ENCODE results near the gene AHI1. TPM values are rescaled to one million over a fixed set of nuclear protein-coding genes. Genes with fewer than 3 reads are reported as not detected.

AHI1 gene
- polyA plus RNA-seq, 1 donor (not counting 4 experiments of a cell fraction or from before 2014, with no cell fraction given): 7.0 TPM

DNA sequence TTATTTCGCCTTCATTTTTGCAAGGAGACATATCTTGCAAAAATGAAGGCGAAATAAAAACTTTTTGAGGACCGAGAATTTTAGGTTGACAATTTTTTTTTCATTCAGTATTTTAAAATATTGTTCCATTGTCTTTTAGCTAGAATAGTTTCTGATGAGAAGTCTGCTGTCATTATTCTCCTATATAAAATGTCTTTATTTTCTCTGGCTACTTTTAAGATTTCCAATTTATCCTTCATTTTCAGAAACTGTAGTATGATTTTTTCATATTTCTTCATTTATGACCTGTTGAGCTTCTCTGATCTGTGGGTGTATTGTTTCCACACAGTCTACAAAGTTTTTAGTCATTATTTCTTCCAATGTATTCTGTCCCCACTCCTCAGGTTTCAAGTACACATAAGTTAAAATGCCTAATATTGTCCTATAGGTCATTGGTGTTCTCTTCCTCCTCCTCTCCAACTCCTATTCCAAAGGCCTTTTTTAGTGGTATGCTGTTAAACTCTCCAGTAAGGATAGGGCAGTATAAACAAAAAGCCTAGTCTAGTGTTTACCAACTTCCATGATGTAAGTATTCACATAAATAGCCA is 15.7 kb downstream of the AHI1 start:
- Histone ChIP-seq H3K9me3 (ENCODE audit: control insufficient read depth, low read depth, low read length) (peaks cover 15% of the 10 kb centered on the region), H3K27me3 (ENCODE audit: control insufficient read depth, extremely low read depth, insufficient read depth, low read length) (no peaks in the 10 kb centered on the region), H3K9me1 (ENCODE audit: control insufficient read depth, extremely low read depth, insufficient read depth, low read length) (no peaks in the 10 kb centered on the region), H3K79me2 (ENCODE audit: control insufficient read depth, insufficient read depth, low read length) (no peaks in the 10 kb centered on the region), H3K36me3 (ENCODE audit: control insufficient read depth in 2 of 2, extremely low read depth in 1 of 2, insufficient read depth in 2 of 2, low read length in 2 of 2) (peaks cover 0 to 4% of the 10 kb centered on the region in 2 experiments), H3K27ac (ENCODE audit: control insufficient read depth, insufficient read depth, low read length) (no peak overlapping the region), H3K4me2 (ENCODE audit: control insufficient read depth, extremely low read depth, insufficient read depth, low read depth, low read length) (no peak overlapping the region), H4K20me1 (ENCODE audit: control insufficient read depth, extremely low read depth, insufficient read depth, low read length) (no peaks in the 10 kb centered on the region), H3K4me3 (ENCODE audit: control insufficient read depth in 2 of 3, extremely low read depth in 1 of 3, insufficient read depth in 2 of 3, low read depth in 1 of 3, low read length in 3 of 3) (no peak overlapping the region), H3K9ac (ENCODE audit: control insufficient read depth, extremely low read depth, insufficient read depth, low read length) (no peak overlapping the region), H2AFZ (ENCODE audit: control insufficient read depth, low read length) (no peak overlapping the region), H3K4me1 (ENCODE audit: control insufficient read depth, extremely low read depth, insufficient read depth, low read length) (no peaks in the 10 kb centered on the region)
- FAIRE-seq (no peak), DNase-seq (ENCODE audit: low read depth, low spot score) (no peak)
- dilution Hi-C loops (cut with MboI; ENCODE audit: extremely low pct_ligation_motif_present, low sequenced_read_pairs): no loop called here
- TF ChIP-seq EZH2 (IDR thresholded peaks at IDR 0.05; ENCODE audit: low read length) (no peak), CTCF (optimal IDR thresholded peaks at IDR 0.05 in 1 of 3, IDR thresholded peaks at IDR 0.05 in 1 of 3, conservative IDR thresholded peaks at IDR 0.05 in 1 of 3; ENCODE audit: extremely low read depth in 1 of 3, insufficient read depth in 2 of 3, low read length in 3 of 3) (no peak)

GRCh38 chr6:135479601-135480000 is 17.9 kb downstream of the AHI1 start:
- Histone ChIP-seq H3K27me3 (ENCODE audit: control insufficient read depth, extremely low read depth, insufficient read depth, low read length) (no peaks in the 10 kb centered on the region), H3K9me1 (ENCODE audit: control insufficient read depth, extremely low read depth, insufficient read depth, low read length) (no peaks in the 10 kb centered on the region), H3K4me2 (ENCODE audit: control insufficient read depth, extremely low read depth, insufficient read depth, low read depth, low read length) (no peak overlapping the region), H3K9me3 (ENCODE audit: control insufficient read depth, low read depth, low read length) (peaks cover 15% of the 10 kb centered on the region), H3K9ac (ENCODE audit: control insufficient read depth, extremely low read depth, insufficient read depth, low read length) (no peak overlapping the region), H3K36me3 (ENCODE audit: control insufficient read depth in 2 of 2, extremely low read depth in 1 of 2, insufficient read depth in 2 of 2, low read length in 2 of 2) (peaks cover 0 to 4% of the 10 kb centered on the region in 2 experiments), H4K20me1 (ENCODE audit: control insufficient read depth, extremely low read depth, insufficient read depth, low read length) (no peaks in the 10 kb centered on the region), H2AFZ (ENCODE audit: control insufficient read depth, low read length) (no peak overlapping the region), H3K27ac (ENCODE audit: control insufficient read depth, insufficient read depth, low read length) (no peak overlapping the region), H3K4me1 (ENCODE audit: control insufficient read depth, extremely low read depth, insufficient read depth, low read length) (no peaks in the 10 kb centered on the region), H3K4me3 (ENCODE audit: control insufficient read depth in 2 of 3, extremely low read depth in 1 of 3, insufficient read depth in 2 of 3, low read depth in 1 of 3, low read length in 3 of 3) (no peak overlapping the region), H3K79me2 (ENCODE audit: control insufficient read depth, insufficient read depth, low read length) (no peaks in the 10 kb centered on the region)
- DNase-seq (ENCODE audit: low read depth, low spot score): no peak
- TF ChIP-seq EZH2 (IDR thresholded peaks at IDR 0.05; ENCODE audit: low read length) (no peak), CTCF (optimal IDR thresholded peaks at IDR 0.05 in 1 of 3, IDR thresholded peaks at IDR 0.05 in 1 of 3, conservative IDR thresholded peaks at IDR 0.05 in 1 of 3; ENCODE audit: extremely low read depth in 1 of 3, insufficient read depth in 2 of 3, low read length in 3 of 3) (no peak)
- no peak for FAIRE-seq
- dilution Hi-C loops (cut with MboI; ENCODE audit: extremely low pct_ligation_motif_present, low sequenced_read_pairs): no loop called here

Measured in keratinocyte (primary cell).